ENCODE data around the gene SMYD3.
"Not testable (repeated sequence)": the region's sequence is repeated elsewhere in the genome, so short reads cannot be mapped to it uniquely, and the experiment has no call there.

Gene SMYD3

GRCh38 chr1:245990315-245991022 lies 516.6 kb downstream of the SMYD3 start:
- no peak for DNase-seq (ENCODE audit: low read depth in 2 of 2)

GRCh38 chr1:245988393-245989078 lies 518.5 kb downstream of the SMYD3 start:
- no peak for DNase-seq (ENCODE audit: low read depth in 2 of 2)

GRCh38 chr1:245987997-245988392 lies 519.1 kb downstream of the SMYD3 start:
- DNase-seq (ENCODE audit: low read depth in 2 of 2), result no peak

- no peak for DNase-seq (ENCODE audit: low read depth in 2 of 2)
Observed at GRCh38 chr1:245987577-245987976, 519.5 kb downstream of the SMYD3 start.

GRCh38 chr1:245987219-245987545 lies 519.9 kb downstream of the SMYD3 start:
- DNase-seq (ENCODE audit: low read depth in 2 of 2), result no peak

- peak; percentile 79 to 82 for DNase-seq (ENCODE audit: low read depth in 2 of 2)
Observed at GRCh38 chr1:245986404-245987218, 520.5 kb downstream of the SMYD3 start.

- no peak for DNase-seq (ENCODE audit: low read depth in 2 of 2)
Observed at GRCh38 chr1:245984390-245985155, 522.5 kb downstream of the SMYD3 start.

GRCh38 chr1:245983294-245983967 lies 523.6 kb downstream of the SMYD3 start:
- DNase-seq (ENCODE audit: low read depth in 2 of 2), result no peak

GRCh38 chr1:245979589-245979988 lies 527.5 kb downstream of the SMYD3 start:
- DNase-seq (ENCODE audit: low read depth in 2 of 2), result no peak

GRCh38 chr1:245978915-245979314 lies 528.2 kb downstream of the SMYD3 start:
- DNase-seq (ENCODE audit: low read depth in 2 of 2), result no peak

- DNase-seq (ENCODE audit: low read depth in 2 of 2), result peak in 1 of 2 experiments; percentile 49
Observed at GRCh38 chr1:245972476-245972875, 534.6 kb downstream of the SMYD3 start.

GRCh38 chr1:245971711-245972085 lies 535.4 kb downstream of the SMYD3 start:
- no peak for DNase-seq (ENCODE audit: low read depth in 2 of 2)

- not testable (repeated sequence) for DNase-seq (ENCODE audit: low read depth in 2 of 2)
Observed at GRCh38 chr1:245971076-245971710, 535.9 kb downstream of the SMYD3 start.

GRCh38 chr1:245969283-245969682 lies 537.8 kb downstream of the SMYD3 start:
- DNase-seq (ENCODE audit: low read depth in 2 of 2), result peak; percentile 83 to 86

- DNase-seq (ENCODE audit: low read depth in 2 of 2), result no peak
Observed at GRCh38 chr1:245968775-245969174, 538.3 kb downstream of the SMYD3 start.

- DNase-seq (ENCODE audit: low read depth in 2 of 2), result no peak
Observed at GRCh38 chr1:245965398-245965797, 541.7 kb downstream of the SMYD3 start.

- no peak for DNase-seq (ENCODE audit: low read depth in 2 of 2)
Observed at GRCh38 chr1:245963649-245964048, 543.4 kb downstream of the SMYD3 start.

- DNase-seq (ENCODE audit: low read depth in 2 of 2), result no peak
Observed at GRCh38 chr1:245962453-245962852, 544.6 kb downstream of the SMYD3 start.

- peak; percentile 68 to 69 for DNase-seq (ENCODE audit: low read depth in 2 of 2)
Observed at GRCh38 chr1:245961137-245961540, 545.9 kb downstream of the SMYD3 start.

- DNase-seq (ENCODE audit: low read depth in 2 of 2), result no peak
Observed at GRCh38 chr1:245960171-245960570, 546.9 kb downstream of the SMYD3 start.

GRCh38 chr1:245958016-245958415 lies 549.1 kb downstream of the SMYD3 start:
- DNase-seq (ENCODE audit: low read depth in 2 of 2), result no peak
